SKM-1 treated with dmso at 0.1 percent for 144 hours (cell line): Measurements from ENCODE around the gene RNF112.

Experiments used
- DNase-seq: peaks from one replicate; lab custom pipeline; 2025; ENCODE audit not compliant: unreplicated experiment; lab: John Stamatoyannopoulos, UW

The RNF112 gene, protein sequence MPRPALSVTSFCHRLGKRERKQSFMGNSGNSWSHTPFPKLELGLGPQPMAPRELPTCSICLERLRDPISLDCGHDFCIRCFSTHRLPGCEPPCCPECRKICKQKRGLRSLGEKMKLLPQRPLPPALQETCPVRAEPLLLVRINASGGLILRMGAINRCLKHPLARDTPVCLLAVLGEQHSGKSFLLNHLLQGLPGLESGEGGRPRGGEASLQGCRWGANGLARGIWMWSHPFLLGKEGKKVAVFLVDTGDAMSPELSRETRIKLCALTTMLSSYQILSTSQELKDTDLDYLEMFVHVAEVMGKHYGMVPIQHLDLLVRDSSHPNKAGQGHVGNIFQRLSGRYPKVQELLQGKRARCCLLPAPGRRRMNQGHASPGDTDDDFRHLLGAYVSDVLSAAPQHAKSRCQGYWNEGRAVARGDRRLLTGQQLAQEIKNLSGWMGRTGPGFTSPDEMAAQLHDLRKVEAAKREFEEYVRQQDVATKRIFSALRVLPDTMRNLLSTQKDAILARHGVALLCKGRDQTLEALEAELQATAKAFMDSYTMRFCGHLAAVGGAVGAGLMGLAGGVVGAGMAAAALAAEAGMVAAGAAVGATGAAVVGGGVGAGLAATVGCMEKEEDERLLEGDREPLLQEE

GRCh38 chr17:19410875-19411620 lies at the start of gene RNF112:
Gene RNF112 (plus strand): TSS chr17:19411232. CDS start chr17:19411409, 177 bp downstream.
- DNase-seq, result no peak

GRCh38 chr17:19361326-19361725 lies 49.7 kb upstream of the RNF112 start:
- no peak for DNase-seq

- no peak for DNase-seq
Observed at GRCh38 chr17:19361944-19362276, 49.1 kb upstream of the RNF112 start.

GRCh38 chr17:19362277-19363113 lies 48.5 kb upstream of the RNF112 start, which contains the start of gene B9D1:
Gene B9D1 (minus strand): TSS chr17:19362723. CDS start chr17:19362569, 154 bp downstream.
- DNase-seq, result peak; percentile 81

GRCh38 chr17:19363114-19363438 lies 48.0 kb upstream of the RNF112 start:
- DNase-seq, result no peak

- no peak for DNase-seq
Observed at GRCh38 chr17:19363460-19364035, 47.5 kb upstream of the RNF112 start.

GRCh38 chr17:19364699-19365498 lies 46.1 kb upstream of the RNF112 start:
- no peak for DNase-seq

DNA sequence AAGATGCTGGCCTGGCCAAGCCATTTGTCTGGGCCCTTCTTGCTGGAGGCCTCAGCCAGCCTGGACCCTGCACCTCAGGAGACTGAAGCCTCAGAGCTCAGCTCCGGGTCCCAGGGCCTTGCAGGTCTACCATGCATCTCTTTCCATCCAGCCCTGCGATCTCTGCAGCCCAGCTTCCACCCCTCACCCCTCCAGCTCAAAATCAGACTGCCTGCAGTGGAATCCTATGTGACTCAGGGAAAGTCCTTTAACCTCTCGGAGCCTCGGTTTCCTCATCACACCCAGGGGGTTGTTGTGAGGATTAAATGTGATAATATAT lies 45.6 kb upstream of the RNF112 start:
- no peak for DNase-seq

GRCh38 chr17:19365833-19366636 lies 45.0 kb upstream of the RNF112 start:
- DNase-seq, result no peak

- no peak for DNase-seq
Observed at GRCh38 chr17:19366637-19366972, 44.4 kb upstream of the RNF112 start.

GRCh38 chr17:19368229-19368628 lies 42.8 kb upstream of the RNF112 start:
- no peak for DNase-seq

GRCh38 chr17:19369107-19369778 lies 41.8 kb upstream of the RNF112 start:
- DNase-seq, result no peak

DNA sequence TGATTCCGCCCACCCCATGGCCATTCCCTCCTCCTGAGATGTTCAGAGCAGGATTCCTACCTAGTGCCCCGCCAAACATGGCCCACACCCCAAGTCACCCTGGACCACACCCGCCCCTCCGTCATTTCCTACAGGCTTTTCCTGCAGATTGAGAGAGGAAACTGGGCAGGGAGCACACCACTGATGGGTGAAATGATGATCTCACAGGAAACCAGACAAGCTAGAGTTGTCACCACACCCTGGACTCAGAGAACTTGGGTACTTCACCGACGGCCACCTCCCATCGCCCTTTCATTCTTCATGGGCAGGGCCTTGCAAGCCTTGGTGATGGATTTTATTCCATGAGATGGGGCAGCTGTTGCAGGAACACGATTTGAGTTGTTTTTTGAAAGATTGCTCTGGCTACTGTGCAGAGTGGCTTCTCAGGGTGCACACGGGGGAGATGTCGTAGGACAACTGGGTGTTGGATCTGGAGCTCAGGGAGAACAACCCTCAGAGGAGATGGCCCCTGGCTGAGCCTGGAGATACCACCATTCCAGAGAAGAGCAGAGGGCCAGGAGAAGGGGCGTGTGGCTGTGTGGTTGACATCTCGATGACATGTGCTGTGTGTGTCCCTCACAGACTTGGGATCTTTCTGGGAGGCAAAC lies 41.1 kb upstream of the RNF112 start:
- no peak for DNase-seq

DNA sequence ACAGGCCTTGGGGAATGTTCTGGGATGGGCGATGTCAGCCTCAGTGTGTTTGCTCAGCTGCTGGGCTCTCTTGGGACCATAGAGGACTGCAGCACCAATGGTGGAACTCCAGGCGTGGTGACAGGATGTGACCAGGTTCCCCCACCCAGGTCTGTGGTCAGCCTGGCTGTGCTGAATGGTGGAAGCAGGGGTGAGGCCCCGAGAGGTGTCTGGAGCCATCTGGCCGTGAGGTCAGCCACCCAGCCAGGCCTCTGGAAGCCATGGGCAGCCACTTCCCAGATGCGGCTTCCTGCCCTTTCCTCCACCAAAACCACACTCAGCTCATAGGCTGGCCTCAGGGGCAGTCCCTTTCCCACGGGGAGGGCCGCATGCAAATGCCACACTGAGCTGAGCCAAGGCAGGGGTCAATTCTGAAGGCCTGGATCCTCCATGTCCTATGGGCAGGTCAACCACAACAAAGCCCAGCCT lies 40.5 kb upstream of the RNF112 start:
- peak; percentile 67 for DNase-seq

GRCh38 chr17:19371259-19372010 lies 39.6 kb upstream of the RNF112 start:
- DNase-seq, result peak; percentile 25

DNA sequence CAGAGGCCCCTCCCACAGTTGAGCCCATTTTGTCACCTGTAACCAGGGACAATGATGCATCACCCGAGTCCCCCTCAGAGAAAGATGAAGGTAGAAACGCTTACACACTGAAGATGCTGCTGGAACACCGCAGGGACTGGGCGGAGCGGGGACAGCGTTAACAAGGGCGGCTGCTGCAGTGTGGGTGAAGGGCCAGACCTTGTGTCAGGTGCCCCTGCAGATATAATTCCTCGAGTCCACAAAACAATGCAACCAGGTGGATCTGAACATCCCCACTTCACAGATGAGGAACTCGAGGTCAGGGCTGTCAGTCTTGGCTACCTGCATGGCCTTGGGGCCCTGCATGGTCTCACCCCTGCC lies 39.0 kb upstream of the RNF112 start:
- DNase-seq, result no peak

- no peak for DNase-seq
Observed at GRCh38 chr17:19372439-19372838, 38.6 kb upstream of the RNF112 start.
